ENCODE results near the gene MAGI1. TPM values are rescaled to one million over a fixed set of nuclear protein-coding genes. Genes with fewer than 3 reads are reported as not detected.

MAGI1 gene
- total RNA-seq, 2 donors from 2014 or later = 23.4 to 41.4 TPM

DNA sequence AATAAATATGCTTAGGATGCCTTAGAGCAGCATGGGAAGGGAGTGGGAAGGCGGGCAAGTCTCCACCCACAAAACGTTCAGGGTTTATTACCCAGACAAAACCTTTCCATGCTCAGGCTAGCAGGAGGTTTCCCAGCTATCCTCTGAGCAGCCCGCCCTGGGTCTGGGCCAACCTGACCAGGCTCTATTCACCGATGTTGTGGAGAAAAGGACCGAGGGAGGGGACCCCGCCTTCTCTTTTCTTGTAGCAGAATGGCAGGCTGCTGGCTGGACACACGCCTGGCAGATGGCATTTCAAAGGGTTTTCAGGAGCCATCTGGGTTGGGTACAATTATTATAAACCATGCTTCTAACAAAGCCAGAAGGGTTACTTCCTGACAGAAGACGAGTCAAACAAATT, 540.9 kb downstream of the MAGI1 start:
- no peaks in the 10 kb centered on the region for H3K9me3 ChIP-seq
- H3K27ac ChIP-seq = no peak overlapping the region
- TF ChIP-seq, protein P1, sequence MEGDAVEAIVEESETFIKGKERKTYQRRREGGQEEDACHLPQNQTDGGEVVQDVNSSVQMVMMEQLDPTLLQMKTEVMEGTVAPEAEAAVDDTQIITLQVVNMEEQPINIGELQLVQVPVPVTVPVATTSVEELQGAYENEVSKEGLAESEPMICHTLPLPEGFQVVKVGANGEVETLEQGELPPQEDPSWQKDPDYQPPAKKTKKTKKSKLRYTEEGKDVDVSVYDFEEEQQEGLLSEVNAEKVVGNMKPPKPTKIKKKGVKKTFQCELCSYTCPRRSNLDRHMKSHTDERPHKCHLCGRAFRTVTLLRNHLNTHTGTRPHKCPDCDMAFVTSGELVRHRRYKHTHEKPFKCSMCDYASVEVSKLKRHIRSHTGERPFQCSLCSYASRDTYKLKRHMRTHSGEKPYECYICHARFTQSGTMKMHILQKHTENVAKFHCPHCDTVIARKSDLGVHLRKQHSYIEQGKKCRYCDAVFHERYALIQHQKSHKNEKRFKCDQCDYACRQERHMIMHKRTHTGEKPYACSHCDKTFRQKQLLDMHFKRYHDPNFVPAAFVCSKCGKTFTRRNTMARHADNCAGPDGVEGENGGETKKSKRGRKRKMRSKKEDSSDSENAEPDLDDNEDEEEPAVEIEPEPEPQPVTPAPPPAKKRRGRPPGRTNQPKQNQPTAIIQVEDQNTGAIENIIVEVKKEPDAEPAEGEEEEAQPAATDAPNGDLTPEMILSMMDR (IDR thresholded peaks at IDR 0.05) = no peak
- no peak overlapping the region for H3K4me3 ChIP-seq
- no peak overlapping the region for H3K9ac ChIP-seq (ENCODE audit: low read depth in 2 of 2, low read length in 2 of 2)
- H3K4me1 ChIP-seq = no peaks in the 10 kb centered on the region
- intact Hi-C loops (cut with DNase I) = no loop called here
- DNase-seq = no peak
- no peaks in the 10 kb centered on the region for H3K27me3 ChIP-seq
- no peaks in the 10 kb centered on the region for H3K36me3 ChIP-seq

DNA sequence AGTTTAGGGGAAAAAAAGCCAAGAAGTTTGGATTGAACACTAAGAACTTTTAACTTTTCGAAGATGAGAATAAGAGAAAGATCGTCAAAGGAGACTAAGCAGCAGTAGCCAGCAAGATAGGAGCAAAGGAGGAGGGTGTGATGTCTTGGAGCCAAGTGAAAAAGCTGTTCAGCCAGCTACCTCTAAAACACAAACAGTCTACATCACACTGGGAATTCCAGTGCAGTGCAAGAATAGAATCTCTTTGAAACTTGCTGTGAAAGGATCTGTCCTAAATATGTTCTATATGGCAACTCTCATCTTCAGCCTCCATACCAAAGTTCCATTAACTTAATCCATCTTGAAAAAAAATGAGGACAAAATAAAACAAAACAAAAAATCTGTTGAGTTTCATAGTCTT, 541.5 kb downstream of the MAGI1 start:
- Histone ChIP-seq H3K36me3 (no peaks in the 10 kb centered on the region), H3K27me3 (no peaks in the 10 kb centered on the region), H3K9me3 (no peaks in the 10 kb centered on the region), H3K27ac (no peak overlapping the region), H3K9ac (ENCODE audit: low read depth in 2 of 2, low read length in 2 of 2) (no peak overlapping the region), H3K4me1 (no peaks in the 10 kb centered on the region), H3K4me3 (no peak overlapping the region)
- DNase-seq = no peak
- intact Hi-C loops (cut with DNase I) = no loop called here
- TF ChIP-seq, protein P1 (IDR thresholded peaks at IDR 0.05) = no peak

DNA sequence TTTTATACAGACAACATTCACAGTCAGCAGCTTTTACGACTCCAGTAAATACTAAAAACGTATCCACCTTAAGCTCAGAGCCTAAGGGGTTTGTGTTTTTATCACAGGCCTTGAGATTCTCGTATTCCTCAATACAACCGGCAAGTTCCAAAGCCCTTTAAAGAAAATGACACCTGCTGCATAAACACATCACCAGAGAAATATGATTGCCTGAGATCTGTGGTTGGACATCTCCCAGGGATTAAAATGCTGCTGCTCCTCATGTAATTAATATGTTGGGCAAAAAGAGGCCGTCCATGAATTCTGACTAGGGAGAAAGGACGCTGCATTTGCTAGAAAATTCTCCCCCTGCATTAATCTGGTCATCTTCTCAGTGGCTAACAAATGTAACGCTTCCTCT, 544.8 kb downstream of the MAGI1 start:
- Histone ChIP-seq H3K9ac (ENCODE audit: low read depth in 2 of 2, low read length in 2 of 2) (no peak overlapping the region), H3K36me3 (no peaks in the 10 kb centered on the region), H3K27ac (no peak overlapping the region), H3K4me1 (no peaks in the 10 kb centered on the region), H3K4me3 (no peak overlapping the region), H3K9me3 (no peaks in the 10 kb centered on the region), H3K27me3 (no peaks in the 10 kb centered on the region)
- intact Hi-C loops (cut with DNase I) = no loop called here
- DNase-seq = no peak
- TF ChIP-seq, protein P1 (IDR thresholded peaks at IDR 0.05) = no peak

DNA sequence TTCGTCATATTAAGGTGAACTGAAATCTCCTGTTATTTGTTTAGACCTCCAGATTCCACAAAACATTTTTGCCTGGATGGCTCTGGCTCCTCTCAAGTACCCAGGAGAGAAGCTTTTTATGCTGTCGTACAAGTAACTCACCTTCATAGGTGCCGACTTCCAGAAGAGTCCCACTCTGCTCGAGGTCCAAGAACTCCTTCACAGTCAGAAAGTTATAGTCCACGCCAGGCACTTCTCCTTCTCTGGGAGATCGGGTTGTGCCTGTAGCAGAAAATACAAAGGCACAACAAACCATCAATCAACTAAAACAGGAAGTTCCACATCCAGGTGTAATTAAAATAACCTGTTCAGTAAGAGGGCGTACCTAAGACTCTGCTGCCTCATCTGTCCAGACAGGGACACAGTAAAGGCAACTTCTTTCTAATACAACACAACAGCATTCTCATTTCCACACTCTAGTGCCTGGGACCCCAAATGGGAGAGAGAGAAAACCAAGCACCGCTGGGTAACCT, 545.3 kb downstream of the MAGI1 start:
- TF ChIP-seq, protein P1 (IDR thresholded peaks at IDR 0.05) = no peak
- no peaks in the 10 kb centered on the region for H3K4me1 ChIP-seq
- no peaks in the 10 kb centered on the region for H3K9me3 ChIP-seq
- intact Hi-C loops (cut with DNase I) = no loop called here
- H3K27me3 ChIP-seq = no peaks in the 10 kb centered on the region
- no peak overlapping the region for H3K4me3 ChIP-seq
- no peak overlapping the region for H3K9ac ChIP-seq (ENCODE audit: low read depth in 2 of 2, low read length in 2 of 2)
- H3K36me3 ChIP-seq = no peaks in the 10 kb centered on the region
- H3K27ac ChIP-seq = no peak overlapping the region
- DNase-seq = no peak

DNA sequence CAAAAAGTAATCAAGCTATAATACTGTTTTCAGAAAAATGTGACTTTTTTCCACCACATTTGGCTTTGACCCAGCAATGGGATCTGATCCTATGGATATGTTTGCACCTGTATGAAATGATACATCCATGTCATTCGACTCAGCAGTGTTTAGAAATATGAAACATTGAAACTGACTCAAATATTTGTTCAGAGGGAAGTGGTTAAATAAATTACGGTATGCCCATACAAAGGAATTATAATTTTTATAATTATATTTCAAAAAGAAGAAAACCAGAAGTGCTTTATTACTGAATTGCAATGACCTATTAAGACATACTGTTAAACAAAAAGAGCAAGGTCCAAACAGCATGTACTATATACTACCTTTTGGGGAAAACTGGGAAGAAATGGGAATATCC, 546.5 kb downstream of the MAGI1 start:
- no peak for DNase-seq
- Histone ChIP-seq H3K4me3 (no peak overlapping the region), H3K27me3 (no peaks in the 10 kb centered on the region), H3K27ac (no peak overlapping the region), H3K9me3 (no peaks in the 10 kb centered on the region), H3K4me1 (no peaks in the 10 kb centered on the region), H3K9ac (ENCODE audit: low read depth in 2 of 2, low read length in 2 of 2) (no peak overlapping the region), H3K36me3 (no peaks in the 10 kb centered on the region)
- intact Hi-C loops (cut with DNase I) = no loop called here
- TF ChIP-seq, protein P1 (IDR thresholded peaks at IDR 0.05) = no peak

Data from colonic mucosa (tissue), 4 donors.